Stimulated activated effector memory CD8-positive, alpha-beta T cell treated with anti-CD3 and anti-CD28 coated beads, Interleukin-12 subunit alpha, Interleukin-12 subunit beta, amount 100 ng/mL, for 72 hours (primary cell): Measurements from ENCODE around the gene SLC45A3.

ENCODE experiments used
- ATAC-seq: fragments of 150-1000 bp; cut with Tn5 transposase; 2 replicates; pipeline ENCODE4 v1.10.0; 2021
- DNase-seq, 2 donors: peaks; one replicate each; pipeline ENCODE4 v3.0.0; 2021 to 2022; ENCODE audit warnings: low spot score in 2 of 2
- H3K27ac Mint-ChIP-seq: one replicate; pipeline ENCODE4 v1.8.0; 2022; ENCODE audit warnings: mild to moderate bottlenecking, mixed read lengths
- H3K36me3 Mint-ChIP-seq: one replicate; pipeline ENCODE4 v1.8.0; 2022; ENCODE audit warnings: mild to moderate bottlenecking, mixed read lengths
- H3K4me1 Mint-ChIP-seq: one replicate; pipeline ENCODE4 v1.8.0; 2022; ENCODE audit warnings: mixed read lengths
- H3K4me3 Mint-ChIP-seq: one replicate; pipeline ENCODE4 v1.8.0; 2022; ENCODE audit warnings: mild to moderate bottlenecking, mixed read lengths
- H3K9me3 Mint-ChIP-seq: one replicate; pipeline ENCODE4 v1.8.0; 2022; ENCODE audit warnings: mixed read lengths

The SLC45A3 gene

GRCh38 chr1:205681364-205681763, 1.1 kb upstream of the SLC45A3 start:
- ATAC-seq (no peak), DNase-seq (no peak)
- Mint-ChIP-seq H3K4me1 (peaks cover 16% of the 10 kb centered on the region), H3K4me3 (peak overlapping the region; percentile 67), H3K9me3 (no peaks in the 10 kb centered on the region), H3K36me3 (peaks cover 5% of the 10 kb centered on the region), H3K27ac (no peak overlapping the region)

DNA sequence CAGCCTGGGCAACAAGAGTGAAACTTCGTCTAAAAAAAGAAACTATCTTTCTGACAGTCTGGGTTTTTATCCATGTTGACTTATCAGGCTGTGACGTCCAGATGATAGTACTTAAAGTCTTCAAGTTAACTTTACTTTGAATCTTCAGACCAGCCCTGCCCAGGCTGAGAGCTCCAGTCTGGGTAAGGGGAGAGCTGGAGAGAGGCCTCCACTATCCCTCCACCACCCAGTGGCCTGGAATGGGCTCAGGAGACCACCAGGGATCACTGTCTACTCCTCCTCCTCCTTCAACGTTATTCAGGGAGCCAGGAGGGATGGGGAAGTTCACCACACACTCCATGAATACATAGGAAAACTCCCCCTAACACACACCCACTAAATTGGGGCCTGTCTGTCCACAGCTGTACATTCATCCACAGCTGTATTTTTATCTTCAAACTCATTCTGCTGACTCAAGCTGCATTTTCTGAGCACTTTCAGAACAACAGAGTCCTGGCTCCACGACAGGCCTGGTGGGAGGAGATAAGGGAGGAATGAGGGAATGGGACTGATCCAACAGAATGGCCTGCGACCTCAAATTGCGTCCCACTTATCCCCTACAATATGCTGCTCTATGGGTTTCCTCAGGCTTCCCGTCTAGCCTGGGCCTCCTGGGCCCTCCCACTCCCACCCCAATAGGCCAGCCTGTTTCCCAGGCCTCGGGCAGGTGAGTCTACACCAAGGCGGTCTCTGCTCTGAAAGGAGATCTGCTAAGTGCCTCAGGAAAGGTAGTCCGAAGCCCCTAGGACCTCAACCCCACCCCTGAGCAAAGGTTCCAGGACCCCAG, 1.8 kb downstream of the SLC45A3 start:
- DNase-seq (no peak), ATAC-seq (no peak)
- H3K9me3 Mint-ChIP-seq: no peaks in the 10 kb centered on the region
- H3K4me1 Mint-ChIP-seq: peaks cover 16% of the 10 kb centered on the region
- peak overlapping the region; percentile 67 for H3K4me3 Mint-ChIP-seq
- H3K36me3 Mint-ChIP-seq: peaks cover 5% of the 10 kb centered on the region
- no peak overlapping the region for H3K27ac Mint-ChIP-seq

DNA sequence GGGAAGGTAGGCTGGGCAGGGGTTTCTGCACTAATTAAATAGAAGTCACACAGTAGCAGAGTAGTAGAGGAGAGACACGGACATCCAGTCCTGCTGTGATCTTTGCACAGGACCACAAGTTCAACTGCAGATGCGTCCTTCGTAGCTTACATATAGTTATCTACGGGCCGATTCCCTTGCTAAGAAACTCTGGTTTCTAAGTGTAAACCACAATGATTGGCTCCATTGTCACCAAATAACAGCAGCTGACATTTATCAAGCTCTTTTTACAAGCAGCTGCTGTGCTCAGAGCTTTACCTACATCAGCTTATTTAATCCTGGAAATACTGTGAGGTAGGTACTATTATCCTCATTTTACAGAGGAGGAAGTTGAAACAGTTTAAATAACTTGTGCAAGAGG, 3.1 kb downstream of the SLC45A3 start:
- ATAC-seq (no peak), DNase-seq (no peak)
- H3K4me1 Mint-ChIP-seq: peaks cover 16% of the 10 kb centered on the region
- H3K27ac Mint-ChIP-seq: peak overlapping the region; percentile 37
- H3K9me3 Mint-ChIP-seq: no peaks in the 10 kb centered on the region
- H3K4me3 Mint-ChIP-seq: no peak overlapping the region
- peaks cover 5% of the 10 kb centered on the region for H3K36me3 Mint-ChIP-seq

GRCh38 chr1:205676597-205676996, 3.7 kb downstream of the SLC45A3 start:
- peaks cover 5% of the 10 kb centered on the region for H3K36me3 Mint-ChIP-seq
- ATAC-seq: no peak
- H3K27ac Mint-ChIP-seq: peak overlapping the region; percentile 37

GRCh38 chr1:205676002-205676401, 4.3 kb downstream of the SLC45A3 start:
- DNase-seq: no peak
- H3K9me3 Mint-ChIP-seq: no peaks in the 10 kb centered on the region
- ATAC-seq: no peak
- H3K36me3 Mint-ChIP-seq: peaks cover 5% of the 10 kb centered on the region
- H3K4me3 Mint-ChIP-seq: no peak overlapping the region
- H3K4me1 Mint-ChIP-seq: peaks cover 14% of the 10 kb centered on the region
- no peak overlapping the region for H3K27ac Mint-ChIP-seq

More at GRCh38 chr1:205676597-205676996, 3.7 kb downstream of the SLC45A3 start:
- Mint-ChIP-seq H3K4me3 (no peak overlapping the region), H3K9me3 (no peaks in the 10 kb centered on the region), H3K4me1 (peaks cover 16% of the 10 kb centered on the region)
- no peak for DNase-seq

DNA sequence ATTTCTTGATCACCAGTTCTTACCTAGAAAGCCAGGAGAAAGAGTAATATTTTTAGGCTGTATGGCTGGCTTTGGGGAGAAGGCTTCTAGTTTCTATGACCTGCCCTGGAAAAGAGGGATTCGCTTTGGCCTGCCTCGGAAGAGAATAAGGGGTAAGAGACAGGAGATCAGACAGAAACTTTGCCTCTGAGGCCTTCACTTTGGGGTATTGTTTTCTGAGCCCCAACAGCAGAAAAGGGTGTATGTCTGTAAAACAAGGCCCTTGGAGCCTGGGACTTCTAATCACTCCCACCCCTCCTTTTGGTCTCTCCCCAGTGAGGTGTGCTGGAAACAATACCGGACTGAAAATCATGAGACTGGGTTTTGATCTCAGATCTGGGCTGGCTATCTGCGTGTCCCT, 5.1 kb downstream of the SLC45A3 start:
- Mint-ChIP-seq H3K9me3 (no peaks in the 10 kb centered on the region), H3K4me3 (no peak overlapping the region), H3K36me3 (peaks cover 5% of the 10 kb centered on the region), H3K4me1 (peaks cover 9% of the 10 kb centered on the region), H3K27ac (no peak overlapping the region)
- DNase-seq (no peak), ATAC-seq (no peak)

DNA sequence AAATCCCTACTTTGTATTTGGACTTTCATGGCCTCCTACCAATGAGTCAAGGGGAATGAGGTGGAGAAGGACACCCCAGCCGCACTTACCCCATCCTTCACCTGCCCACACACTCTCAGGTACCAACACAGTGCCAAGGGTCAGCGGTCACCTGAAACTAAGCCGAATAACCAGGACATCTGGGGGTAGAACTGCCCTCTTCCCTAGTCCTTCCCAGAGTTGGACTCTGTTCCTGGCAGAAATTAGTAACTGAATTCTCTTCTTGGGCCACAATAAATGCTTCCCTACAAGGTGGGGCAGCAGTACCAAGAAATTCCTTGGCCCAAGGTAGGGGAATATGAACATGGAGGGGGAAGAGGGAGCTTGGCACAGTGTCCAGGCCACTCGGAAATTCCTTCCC, 7.3 kb downstream of the SLC45A3 start:
- no peak overlapping the region for H3K4me3 Mint-ChIP-seq
- no peak for ATAC-seq
- no peaks in the 10 kb centered on the region for H3K36me3 Mint-ChIP-seq
- H3K27ac Mint-ChIP-seq: no peak overlapping the region
- no peak for DNase-seq
- no peaks in the 10 kb centered on the region for H3K9me3 Mint-ChIP-seq
- H3K4me1 Mint-ChIP-seq: peaks cover 9% of the 10 kb centered on the region

DNA sequence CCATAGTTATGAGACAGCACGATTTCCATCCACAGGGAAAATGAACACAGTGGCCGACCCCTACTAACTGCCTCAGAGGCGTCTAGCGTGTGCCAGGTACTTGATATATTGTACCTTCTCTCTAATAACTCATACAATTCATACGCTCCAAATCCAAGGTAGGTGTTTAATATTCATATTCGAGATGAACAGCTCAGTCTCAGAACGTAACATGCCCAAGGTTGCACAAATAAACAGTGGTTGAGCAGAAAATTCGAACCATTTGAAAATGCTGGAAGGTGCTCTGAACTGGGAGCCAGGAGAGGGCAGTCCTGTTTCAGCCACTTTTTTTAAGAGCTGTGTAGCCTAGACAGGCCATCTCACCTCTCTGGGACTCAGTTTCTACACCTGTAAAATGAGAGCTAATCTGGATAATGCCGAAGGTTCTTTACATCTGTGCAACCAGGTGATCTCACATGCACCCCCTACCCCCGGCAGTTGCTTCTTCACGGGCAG, 7.9 kb downstream of the SLC45A3 start:
- no peak overlapping the region for H3K27ac Mint-ChIP-seq
- no peaks in the 10 kb centered on the region for H3K36me3 Mint-ChIP-seq
- H3K4me1 Mint-ChIP-seq: peaks cover 9% of the 10 kb centered on the region
- H3K9me3 Mint-ChIP-seq: no peaks in the 10 kb centered on the region
- ATAC-seq (no peak), DNase-seq (no peak)
- H3K4me3 Mint-ChIP-seq: no peak overlapping the region

DNA sequence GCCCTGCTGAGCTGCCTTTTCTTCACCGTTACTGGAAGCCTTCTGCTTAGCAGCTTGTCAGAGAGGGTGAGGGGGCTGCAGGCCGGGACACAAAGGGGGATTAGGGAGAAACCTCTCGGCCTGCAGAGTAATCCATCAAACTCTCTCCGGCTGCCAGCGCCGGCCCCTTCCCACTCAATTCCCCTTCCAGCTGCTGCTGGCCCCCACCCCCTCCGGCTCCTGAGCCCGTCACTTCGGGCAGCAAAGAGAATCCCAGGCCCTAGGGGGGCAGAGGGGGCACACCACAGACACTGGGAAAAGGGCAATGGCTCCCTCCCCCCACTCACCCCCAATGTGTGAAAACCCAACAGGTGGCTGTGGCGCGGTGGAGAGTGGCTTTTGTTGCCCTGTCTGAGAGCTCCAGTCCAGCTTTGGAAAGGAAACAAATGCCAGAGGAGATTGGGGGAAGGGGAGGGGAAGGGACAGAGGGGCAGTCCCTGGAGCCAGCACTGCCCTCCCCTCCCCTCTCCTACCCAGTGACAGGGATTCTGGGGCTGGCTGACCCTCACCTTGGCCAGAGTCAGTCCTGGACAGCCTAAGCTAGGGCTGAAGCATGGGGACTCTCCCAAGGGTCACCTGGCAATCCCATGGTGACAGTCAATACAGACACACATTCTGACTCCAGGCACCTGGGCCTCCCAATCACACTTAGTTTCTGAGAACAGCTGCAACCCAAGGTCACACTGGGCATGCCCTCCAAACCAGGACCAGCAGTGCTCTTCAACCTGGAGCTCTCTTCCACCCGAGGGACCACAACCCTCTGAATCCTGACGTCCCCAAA, 9.5 kb downstream of the SLC45A3 start:
- Mint-ChIP-seq H3K27ac (no peak overlapping the region), H3K4me1 (peaks cover 9% of the 10 kb centered on the region)
- DNase-seq: no peak

GRCh38 chr1:205670150-205670446, 10.2 kb downstream of the SLC45A3 start:
- Mint-ChIP-seq H3K9me3 (no peaks in the 10 kb centered on the region), H3K36me3 (no peaks in the 10 kb centered on the region), H3K27ac (no peak overlapping the region), H3K4me1 (peaks cover 9% of the 10 kb centered on the region), H3K4me3 (no peak overlapping the region)
- no peak for DNase-seq
- no peak for ATAC-seq

More for the DNA sequence above, 9.5 kb downstream of the SLC45A3 start:
- no peak for ATAC-seq
- Mint-ChIP-seq H3K36me3 (no peaks in the 10 kb centered on the region), H3K9me3 (no peaks in the 10 kb centered on the region), H3K4me3 (no peak overlapping the region)

DNA sequence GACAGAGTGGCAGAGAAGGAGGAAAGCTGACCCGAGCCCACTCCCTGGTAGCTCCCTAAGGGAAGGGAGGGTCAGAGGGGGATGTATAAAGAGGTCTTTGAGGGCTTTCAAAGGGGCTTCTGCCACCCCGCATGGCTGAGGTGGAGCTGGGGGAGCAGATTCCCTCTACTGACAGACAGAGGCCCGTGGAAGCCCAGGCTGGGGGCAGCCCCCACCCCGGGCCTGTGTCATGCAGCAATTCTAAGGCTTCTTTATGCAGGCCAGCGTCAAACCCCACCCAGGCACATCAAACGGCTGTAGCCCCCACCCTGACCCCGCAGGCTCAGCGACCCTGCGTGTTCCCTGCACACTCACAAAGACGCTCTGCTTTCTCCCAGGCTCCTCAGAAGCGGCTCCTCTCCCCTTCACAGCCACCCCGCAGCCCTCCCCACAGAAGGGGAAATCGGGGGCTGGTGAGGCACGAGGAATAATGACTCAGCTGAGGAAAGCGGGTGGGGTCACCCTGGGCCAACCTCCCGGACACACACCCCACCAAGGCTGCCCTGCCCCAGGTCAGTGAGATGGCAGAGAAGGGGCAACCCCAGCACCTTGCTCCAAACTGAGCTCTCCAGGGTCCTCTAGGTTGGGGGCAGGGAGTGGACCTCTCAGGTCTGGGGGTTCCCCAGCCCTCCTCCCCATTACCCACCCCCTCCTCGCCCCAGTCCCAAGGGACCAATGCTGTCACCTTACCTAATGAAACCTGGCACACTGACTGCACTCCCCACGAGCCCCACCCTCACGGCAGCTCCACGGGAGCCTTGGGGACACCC, 10.8 kb downstream of the SLC45A3 start:
- Mint-ChIP-seq H3K36me3 (no peaks in the 10 kb centered on the region), H3K27ac (no peak overlapping the region), H3K4me3 (no peak overlapping the region), H3K9me3 (no peaks in the 10 kb centered on the region), H3K4me1 (peaks cover 10% of the 10 kb centered on the region)
- ATAC-seq (peak; percentile 52), DNase-seq (no peak)

DNA sequence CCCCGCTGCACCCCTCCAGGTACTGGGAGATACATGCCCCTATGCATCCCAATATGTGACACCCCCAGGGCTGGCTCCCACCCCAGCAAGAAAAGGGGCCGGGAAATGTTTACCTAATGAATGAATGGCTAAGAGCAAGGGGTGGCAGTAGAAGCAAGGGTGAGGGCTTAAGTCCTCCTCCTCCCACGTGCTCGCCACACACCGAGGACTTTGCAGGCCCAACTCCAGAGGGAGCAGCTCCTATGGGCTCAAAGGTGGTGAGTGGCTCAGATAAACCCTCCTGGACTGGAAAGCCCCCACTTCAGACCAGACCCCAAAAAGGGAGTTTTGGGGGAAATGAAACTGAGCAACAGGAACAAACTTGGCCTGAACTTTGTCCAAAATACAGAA, 11.4 kb downstream of the SLC45A3 start:
- Mint-ChIP-seq H3K4me3 (no peak overlapping the region), H3K4me1 (peaks cover 15% of the 10 kb centered on the region), H3K27ac (no peak overlapping the region), H3K9me3 (no peaks in the 10 kb centered on the region), H3K36me3 (no peaks in the 10 kb centered on the region)
- no peak for ATAC-seq
- no peak for DNase-seq

DNA sequence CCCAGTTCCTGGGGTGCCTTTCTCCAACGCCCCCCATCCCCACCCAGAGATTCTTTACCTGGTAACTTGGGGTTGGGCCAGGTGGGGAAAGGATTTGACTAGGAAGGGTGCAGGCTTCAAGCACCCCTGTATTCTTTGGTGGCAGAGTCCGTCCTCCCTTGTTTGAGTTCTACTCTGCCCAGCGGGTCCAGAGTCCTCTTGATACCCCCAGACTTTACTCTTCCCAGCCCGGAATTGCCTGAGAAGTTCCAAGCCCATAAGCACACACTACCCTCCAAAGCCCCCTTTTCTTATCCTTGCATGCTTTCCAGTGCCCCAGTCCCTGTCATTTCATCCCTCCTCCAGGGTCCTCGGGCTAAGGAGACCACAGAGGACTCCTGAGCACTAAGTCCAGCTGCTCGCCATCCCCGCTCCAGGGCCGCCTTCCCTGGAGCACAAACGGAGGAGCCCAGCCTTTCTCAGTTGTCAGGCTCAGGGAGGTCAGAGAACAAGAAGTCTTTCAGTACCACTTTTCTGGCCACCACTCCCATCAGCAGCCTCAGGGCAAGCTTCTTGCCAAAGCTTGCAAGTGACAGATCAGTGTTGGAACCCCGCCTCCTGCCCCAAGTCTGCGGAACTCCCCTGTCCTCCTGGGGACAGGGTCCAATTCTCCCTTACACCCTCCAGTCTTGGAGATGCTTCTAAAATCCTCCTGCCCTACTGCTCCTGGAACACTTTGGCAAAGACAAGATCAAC, 12.2 kb downstream of the SLC45A3 start:
- Mint-ChIP-seq H3K36me3 (no peaks in the 10 kb centered on the region), H3K27ac (no peak overlapping the region), H3K4me1 (peaks cover 15% of the 10 kb centered on the region), H3K4me3 (no peak overlapping the region), H3K9me3 (no peaks in the 10 kb centered on the region)
- DNase-seq: no peak
- ATAC-seq: no peak

DNA sequence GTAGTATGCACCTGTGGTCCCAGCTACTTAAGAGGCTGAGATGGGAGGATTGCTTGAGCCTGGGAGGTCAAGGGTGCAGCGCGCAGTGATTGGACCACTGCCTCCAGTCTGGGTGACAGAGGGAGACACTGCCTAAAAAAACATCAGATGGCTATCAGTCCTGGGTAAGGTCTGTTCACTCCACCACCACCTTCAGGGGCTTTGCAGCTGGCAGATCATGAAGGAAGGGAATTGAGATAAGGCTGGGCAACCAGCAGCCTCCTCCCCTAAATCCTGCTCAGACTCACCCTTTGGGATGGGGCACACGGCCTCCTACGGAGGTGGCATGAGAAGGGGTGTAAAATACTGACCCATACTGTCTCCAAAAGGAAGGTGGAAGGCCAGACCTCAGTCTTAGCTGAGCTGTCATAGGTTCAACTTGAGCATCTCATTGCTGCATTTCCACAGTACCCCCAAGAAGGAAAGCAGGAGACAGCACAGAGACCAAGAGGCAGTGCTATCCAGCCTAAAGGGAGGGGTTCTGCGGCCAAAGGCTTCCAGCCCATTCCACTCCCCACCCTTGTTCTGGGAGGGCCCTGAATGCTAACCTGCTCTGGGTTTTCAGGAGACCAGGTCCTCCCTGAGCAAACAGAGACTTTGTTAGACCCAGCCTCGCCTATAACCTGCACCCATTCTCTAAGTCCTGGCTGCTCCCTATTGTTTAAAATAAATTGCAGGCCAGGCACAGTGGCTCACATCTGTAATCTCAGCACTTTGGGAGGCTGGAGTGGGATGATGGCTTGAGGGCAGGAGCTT, 13.7 kb downstream of the SLC45A3 start:
- H3K4me1 Mint-ChIP-seq: peaks cover 15% of the 10 kb centered on the region
- no peaks in the 10 kb centered on the region for H3K36me3 Mint-ChIP-seq
- H3K27ac Mint-ChIP-seq: no peak overlapping the region
- ATAC-seq (no peak), DNase-seq (no peak)
- no peaks in the 10 kb centered on the region for H3K9me3 Mint-ChIP-seq
- no peak overlapping the region for H3K4me3 Mint-ChIP-seq
